Left ventricle myocardium inferior (tissue), 1 donor: ENCODE results near the gene C5orf15. TPM values are rescaled to one million over a fixed set of nuclear protein-coding genes. Genes with fewer than 3 reads are reported as not detected.
A peak's percentile ranks its signal among the peaks of the same experiment; 100 is the strongest.

ENCODE experiments used
- DNase-seq: peaks from one replicate; pipeline ENCODE4 v3.0.0-alpha.2; 2020
- H3K27ac ChIP-seq: fragments of 200-600 bp; replicated peaks from 2 replicates; pipeline ENCODE4 v1.8.0; 2021
- H3K27me3 ChIP-seq: fragments of 200-600 bp; 2 replicates; pipeline ENCODE4 v1.8.0; 2021; ENCODE audit warnings: low read depth
- H3K36me3 ChIP-seq: fragments of 200-600 bp; 2 replicates; pipeline ENCODE4 v1.8.0; 2021
- H3K4me1 ChIP-seq: fragments of 200-600 bp; 2 replicates; pipeline ENCODE4 v1.8.0; 2021
- H3K4me3 ChIP-seq: fragments of 200-600 bp; 2 replicates; pipeline ENCODE4 v1.8.0; 2021; ENCODE audit warnings: mild to moderate bottlenecking, moderate library complexity
- H3K9me3 ChIP-seq: fragments of 200-600 bp; replicated peaks from 2 replicates; pipeline ENCODE4 v1.8.0; 2021
- intact Hi-C: fragments of 100-400 bp; cut with micrococcal nuclease; formaldehyde crosslinking; loops from one replicate; pipeline ENCODE4 v1.11.0; 2022
- total RNA-seq: library from RNA; stranded (reverse); fragmentation: NEBNext Ultra II Directional; extraction: Animal tissue kit (Norgen Biotek cat#: 25700); gene quantifications from one replicate; pipeline ENCODE4 v1.2.1, GENCODE V29; 2021
- TF ChIP-seq, protein P1 (sequence below): fragments of 200-600 bp; IDR thresholded peaks from 2 replicates; pipeline ENCODE4 v1.8.0; 2021; ENCODE audit warnings: antibody characterized with exemption, mild to moderate bottlenecking, borderline replicate concordance
- donor health status: DM: no; HTN: yes; CAD: no; lungs with severe emphysema.

The C5orf15 gene
- total RNA-seq, 1 donor from 2014 or later, result 34.4 TPM

DNA sequence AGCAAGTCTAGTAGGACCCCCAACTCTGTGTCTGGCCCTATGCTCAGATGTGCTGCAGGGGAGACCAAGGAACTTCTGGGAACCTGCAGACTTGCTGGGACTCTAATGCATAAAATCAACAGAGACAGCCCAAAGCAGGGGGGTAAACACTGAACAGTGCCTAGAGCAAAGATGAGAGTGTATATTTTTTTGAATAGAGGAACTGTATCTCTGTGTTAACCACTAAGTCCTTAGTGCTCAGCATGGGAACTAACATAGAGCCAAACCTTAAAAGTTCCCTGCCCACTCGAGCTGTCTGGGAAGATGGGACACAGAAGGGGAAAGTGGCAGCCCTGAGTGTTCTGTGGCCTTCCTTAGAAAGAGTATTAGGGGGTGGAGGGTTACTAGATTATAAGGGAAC, 51.9 kb downstream of the C5orf15 start:
- TF ChIP-seq, protein P1, sequence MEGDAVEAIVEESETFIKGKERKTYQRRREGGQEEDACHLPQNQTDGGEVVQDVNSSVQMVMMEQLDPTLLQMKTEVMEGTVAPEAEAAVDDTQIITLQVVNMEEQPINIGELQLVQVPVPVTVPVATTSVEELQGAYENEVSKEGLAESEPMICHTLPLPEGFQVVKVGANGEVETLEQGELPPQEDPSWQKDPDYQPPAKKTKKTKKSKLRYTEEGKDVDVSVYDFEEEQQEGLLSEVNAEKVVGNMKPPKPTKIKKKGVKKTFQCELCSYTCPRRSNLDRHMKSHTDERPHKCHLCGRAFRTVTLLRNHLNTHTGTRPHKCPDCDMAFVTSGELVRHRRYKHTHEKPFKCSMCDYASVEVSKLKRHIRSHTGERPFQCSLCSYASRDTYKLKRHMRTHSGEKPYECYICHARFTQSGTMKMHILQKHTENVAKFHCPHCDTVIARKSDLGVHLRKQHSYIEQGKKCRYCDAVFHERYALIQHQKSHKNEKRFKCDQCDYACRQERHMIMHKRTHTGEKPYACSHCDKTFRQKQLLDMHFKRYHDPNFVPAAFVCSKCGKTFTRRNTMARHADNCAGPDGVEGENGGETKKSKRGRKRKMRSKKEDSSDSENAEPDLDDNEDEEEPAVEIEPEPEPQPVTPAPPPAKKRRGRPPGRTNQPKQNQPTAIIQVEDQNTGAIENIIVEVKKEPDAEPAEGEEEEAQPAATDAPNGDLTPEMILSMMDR, result no peak
- Histone ChIP-seq H3K36me3 (no peaks in the 10 kb centered on the region), H3K27ac (no peak overlapping the region), H3K9me3 (no peaks in the 10 kb centered on the region), H3K27me3 (peaks cover 15% of the 10 kb centered on the region), H3K4me1 (peaks cover under 1% of the 10 kb centered on the region), H3K4me3 (no peak overlapping the region)
- no peak for DNase-seq
- intact Hi-C loops, result no loop called here

DNA sequence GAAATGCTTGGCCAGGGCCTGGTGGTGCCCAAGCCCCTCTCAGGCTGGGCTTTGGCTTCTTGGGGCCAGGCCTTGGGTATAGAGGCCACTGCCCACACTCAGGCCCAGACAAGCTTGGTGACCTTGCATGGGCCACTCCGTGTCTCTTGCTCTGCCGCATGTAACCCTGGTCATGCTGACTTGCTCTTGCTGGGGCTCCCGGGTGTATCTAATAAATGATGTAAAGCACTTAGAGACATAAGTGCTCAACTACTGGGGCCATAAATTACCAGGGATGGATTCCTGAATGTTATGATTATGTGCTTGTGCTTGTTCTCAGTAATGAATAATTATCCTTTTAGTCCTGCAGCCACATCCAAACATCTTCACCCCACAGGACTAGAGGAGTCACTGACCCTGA, 54.0 kb downstream of the C5orf15 start:
- TF ChIP-seq, protein P1, result no peak
- H3K4me1 ChIP-seq, result peaks cover 19% of the 10 kb centered on the region
- H3K27ac ChIP-seq, result no peak overlapping the region
- H3K4me3 ChIP-seq, result no peak overlapping the region
- DNase-seq, result no peak
- H3K9me3 ChIP-seq, result no peaks in the 10 kb centered on the region
- no peaks in the 10 kb centered on the region for H3K36me3 ChIP-seq
- peaks cover 7% of the 10 kb centered on the region for H3K27me3 ChIP-seq
- intact Hi-C loops, result no loop called here

DNA sequence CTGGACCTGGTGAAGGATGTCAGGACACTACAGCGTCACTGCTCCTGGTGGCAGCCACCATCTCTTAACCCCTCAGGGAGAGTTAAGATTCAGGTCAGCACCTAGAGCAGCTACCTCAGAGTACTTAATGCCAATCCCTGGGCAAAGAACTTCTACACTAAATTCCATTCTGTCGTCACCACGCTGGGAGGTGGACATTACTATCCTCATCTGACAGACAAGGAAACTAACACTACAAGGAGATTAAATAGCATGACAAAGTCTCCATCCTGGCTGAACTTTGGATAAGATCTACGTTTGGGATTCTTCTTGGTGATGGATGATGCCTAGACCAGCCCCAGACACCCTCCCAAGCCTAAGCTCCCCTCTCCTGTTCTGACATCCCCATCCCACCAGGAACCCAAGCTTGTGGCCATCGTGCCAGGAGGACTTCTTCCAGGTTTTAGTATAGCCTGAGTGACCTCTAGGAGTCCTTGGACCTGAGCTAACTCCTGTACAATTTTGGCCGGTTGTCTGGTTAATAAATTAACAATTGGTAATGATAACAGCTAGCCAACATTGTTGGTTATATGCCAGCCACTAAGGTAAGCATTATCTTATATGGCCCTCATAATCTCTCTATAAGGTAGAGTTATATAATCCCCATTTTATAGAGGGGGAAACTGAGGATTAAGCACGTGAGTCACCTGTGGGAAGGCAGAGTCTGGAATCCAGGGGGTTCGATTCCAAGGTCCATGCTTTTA, 54.8 kb downstream of the C5orf15 start:
- peaks cover 7% of the 10 kb centered on the region for H3K27me3 ChIP-seq
- no peaks in the 10 kb centered on the region for H3K9me3 ChIP-seq
- no peak overlapping the region for H3K4me3 ChIP-seq
- intact Hi-C loops, result no loop called here
- no peak for DNase-seq
- H3K4me1 ChIP-seq, result peaks cover 21% of the 10 kb centered on the region
- TF ChIP-seq, protein P1, result no peak
- H3K27ac ChIP-seq, result no peak overlapping the region
- H3K36me3 ChIP-seq, result no peaks in the 10 kb centered on the region

DNA sequence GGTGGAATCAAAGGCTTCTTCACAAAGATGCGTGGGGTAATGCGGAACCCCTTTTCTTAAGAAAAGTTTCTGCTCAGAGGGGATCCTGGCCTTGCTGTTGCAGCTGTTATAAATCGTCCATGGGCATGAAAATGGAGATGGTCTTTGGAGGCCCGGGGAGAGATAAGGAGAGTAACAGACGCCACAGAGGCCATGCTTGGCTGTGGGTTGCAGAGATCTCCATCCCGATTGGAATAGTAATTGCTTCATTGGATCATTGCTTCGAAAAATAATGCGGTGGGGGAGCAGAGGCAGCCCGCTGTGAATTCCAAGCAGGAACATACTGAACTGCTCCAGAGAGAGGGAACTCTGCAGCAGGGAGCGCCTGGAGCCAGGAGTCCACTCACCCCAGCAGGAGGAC, 55.5 kb downstream of the C5orf15 start:
- intact Hi-C loops, result no loop called here
- H3K27me3 ChIP-seq, result peaks cover 7% of the 10 kb centered on the region
- H3K9me3 ChIP-seq, result no peaks in the 10 kb centered on the region
- TF ChIP-seq, protein P1, result no peak
- no peaks in the 10 kb centered on the region for H3K36me3 ChIP-seq
- H3K4me1 ChIP-seq, result peaks cover 21% of the 10 kb centered on the region
- no peak overlapping the region for H3K4me3 ChIP-seq
- H3K27ac ChIP-seq, result no peak overlapping the region
- DNase-seq, result no peak

DNA sequence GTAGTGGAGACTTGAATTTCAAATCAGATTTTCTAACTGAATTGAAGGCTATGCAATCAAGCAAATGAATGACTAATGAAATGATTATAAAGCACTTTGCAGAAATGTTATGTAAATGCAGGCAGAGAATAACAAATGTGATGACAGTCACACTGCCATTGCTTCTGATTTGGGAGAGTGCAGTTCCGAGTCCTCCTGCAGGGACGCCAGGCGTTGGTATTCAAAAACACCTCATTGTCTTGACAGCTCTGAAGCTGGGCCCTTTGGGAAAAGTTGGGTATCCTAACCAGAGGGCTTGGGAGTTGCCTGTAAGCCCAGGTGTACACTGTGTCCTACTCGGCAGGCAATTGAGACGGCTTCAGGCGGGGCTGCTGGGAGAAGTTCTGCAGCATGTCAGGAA, 57.9 kb downstream of the C5orf15 start:
- TF ChIP-seq, protein P1, result peak; percentile 57
- no peaks in the 10 kb centered on the region for H3K36me3 ChIP-seq
- no peaks in the 10 kb centered on the region for H3K27me3 ChIP-seq
- no peak overlapping the region for H3K4me3 ChIP-seq
- DNase-seq, result peak; percentile 27
- peaks cover 35% of the 10 kb centered on the region for H3K4me1 ChIP-seq
- intact Hi-C loops, result no loop called here
- H3K9me3 ChIP-seq, result no peaks in the 10 kb centered on the region
- H3K27ac ChIP-seq, result peak overlapping the region; percentile 49
